ENCODE results near the gene STX1B.

The STX1B gene

GRCh38 chr16:31002862-31003341 lies 7.5 kb downstream of the STX1B start:
- Histone ChIP-seq H4K8ac (ENCODE audit: low read depth, low read length) (no peak overlapping the region), H3K27ac (ENCODE audit: low read depth, low read length) (no peak overlapping the region), H2AFZ (ENCODE audit: insufficient read depth, low read length, poor library complexity) (no peak overlapping the region), H3K23ac (ENCODE audit: low read length) (no peak overlapping the region), H3K18ac (ENCODE audit: low read length) (no peak overlapping the region), H3K27me3 (ENCODE audit: insufficient read depth, low read length) (no peaks in the 10 kb centered on the region), H3K9me3 (ENCODE audit: insufficient read depth, low read depth, low read length) (peaks cover 1% of the 10 kb centered on the region), H3K36me3 (ENCODE audit: control insufficient read depth in 1 of 2, insufficient read depth in 2 of 2, low read length in 2 of 2) (no peaks in the 10 kb centered on the region), H2BK120ac (ENCODE audit: insufficient read depth, low read length, poor library complexity) (no peak overlapping the region), H3K79me1 (ENCODE audit: low read length) (no peaks in the 10 kb centered on the region), H4K12ac (ENCODE audit: low read depth, low read length) (no peak overlapping the region), H2BK5ac (ENCODE audit: low read depth, low read length, poor library complexity) (no peak overlapping the region), H3K9ac (ENCODE audit: low read length) (no peak overlapping the region), H3K14ac (ENCODE audit: low read length) (no peak overlapping the region), H3K4ac (ENCODE audit: low read depth, low read length) (no peak overlapping the region), H3K79me2 (ENCODE audit: control insufficient read depth, insufficient read depth, low read length, poor library complexity) (no peaks in the 10 kb centered on the region), H3K4me1 (ENCODE audit: control insufficient read depth in 1 of 2, insufficient read depth in 2 of 2, low read length in 2 of 2) (peaks cover 15% of the 10 kb centered on the region in 2 experiments), H3K4me2 (ENCODE audit: low read length) (no peak overlapping the region), H2AK5ac (ENCODE audit: low read length) (no peak overlapping the region), H4K91ac (ENCODE audit: low read depth, low read length) (no peak overlapping the region), H2BK12ac (ENCODE audit: low read length) (no peak overlapping the region), H3K4me3 (ENCODE audit: low read depth, low read length) (no peak overlapping the region)
- no CpG with 5 or more reads among the region's 9 CpGs for WGBS (ENCODE audit: extremely low coverage, insufficient coverage, insufficient read length)
- no peak for DNase-seq

GRCh38 chr16:31002250-31002700 lies 8.2 kb downstream of the STX1B start:
- Histone ChIP-seq H4K12ac (ENCODE audit: low read depth, low read length) (no peak overlapping the region), H3K18ac (ENCODE audit: low read length) (no peak overlapping the region), H3K14ac (ENCODE audit: low read length) (no peak overlapping the region), H3K79me1 (ENCODE audit: low read length) (peaks cover 2% of the 10 kb centered on the region), H3K9me3 (ENCODE audit: insufficient read depth, low read depth, low read length) (peaks cover 1% of the 10 kb centered on the region), H2BK5ac (ENCODE audit: low read depth, low read length, poor library complexity) (no peak overlapping the region), H3K79me2 (ENCODE audit: control insufficient read depth, insufficient read depth, low read length, poor library complexity) (peaks cover 2% of the 10 kb centered on the region), H3K4me1 (ENCODE audit: control insufficient read depth in 1 of 2, insufficient read depth in 2 of 2, low read length in 2 of 2) (peaks cover 21 to 22% of the 10 kb centered on the region in 2 experiments), H2BK12ac (ENCODE audit: low read length) (no peak overlapping the region), H4K8ac (ENCODE audit: low read depth, low read length) (no peak overlapping the region), H3K4me3 (ENCODE audit: low read depth, low read length) (no peak overlapping the region), H3K27ac (ENCODE audit: low read depth, low read length) (no peak overlapping the region), H2AK5ac (ENCODE audit: low read length) (no peak overlapping the region), H3K4me2 (ENCODE audit: low read length) (no peak overlapping the region), H3K23ac (ENCODE audit: low read length) (no peak overlapping the region), H3K36me3 (ENCODE audit: control insufficient read depth in 1 of 2, insufficient read depth in 2 of 2, low read length in 2 of 2) (no peaks in the 10 kb centered on the region), H3K9ac (ENCODE audit: low read length) (no peak overlapping the region), H3K27me3 (ENCODE audit: insufficient read depth, low read length) (no peaks in the 10 kb centered on the region), H4K91ac (ENCODE audit: low read depth, low read length) (no peak overlapping the region), H3K4ac (ENCODE audit: low read depth, low read length) (no peak overlapping the region), H2BK120ac (ENCODE audit: insufficient read depth, low read length, poor library complexity) (no peak overlapping the region), H2AFZ (ENCODE audit: insufficient read depth, low read length, poor library complexity) (no peak overlapping the region)
- no CpG with 5 or more reads among the region's 10 CpGs for WGBS (ENCODE audit: extremely low coverage, insufficient coverage, insufficient read length)
- DNase-seq = peak; percentile 34 to 36

- peaks cover 2% of the 10 kb centered on the region for H3K79me2 ChIP-seq (ENCODE audit: control insufficient read depth, insufficient read depth, low read length, poor library complexity)
- no peak overlapping the region for H2BK12ac ChIP-seq (ENCODE audit: low read length)
- no peak overlapping the region for H2AK5ac ChIP-seq (ENCODE audit: low read length)
- no peaks in the 10 kb centered on the region for H3K36me3 ChIP-seq (ENCODE audit: control insufficient read depth in 1 of 2, insufficient read depth in 2 of 2, low read length in 2 of 2)
- peaks cover 1% of the 10 kb centered on the region for H3K9me3 ChIP-seq (ENCODE audit: insufficient read depth, low read depth, low read length)
- H3K27me3 ChIP-seq (ENCODE audit: insufficient read depth, low read length) = no peaks in the 10 kb centered on the region
- no peak overlapping the region for H2AFZ ChIP-seq (ENCODE audit: insufficient read depth, low read length, poor library complexity)
- no peak overlapping the region for H3K23ac ChIP-seq (ENCODE audit: low read length)
- no peak for DNase-seq
- H2BK5ac ChIP-seq (ENCODE audit: low read depth, low read length, poor library complexity) = no peak overlapping the region
- H3K18ac ChIP-seq (ENCODE audit: low read length) = no peak overlapping the region
- H3K14ac ChIP-seq (ENCODE audit: low read length) = no peak overlapping the region
- no peak overlapping the region for H3K4me2 ChIP-seq (ENCODE audit: low read length)
- H3K4me3 ChIP-seq (ENCODE audit: low read depth, low read length) = no peak overlapping the region
- H4K12ac ChIP-seq (ENCODE audit: low read depth, low read length) = no peak overlapping the region
- H2BK120ac ChIP-seq (ENCODE audit: insufficient read depth, low read length, poor library complexity) = no peak overlapping the region
- no CpG with 5 or more reads among the region's 16 CpGs for WGBS (ENCODE audit: extremely low coverage, insufficient coverage, insufficient read length)
- no peak overlapping the region for H4K8ac ChIP-seq (ENCODE audit: low read depth, low read length)
- H4K91ac ChIP-seq (ENCODE audit: low read depth, low read length) = no peak overlapping the region
- H3K4me1 ChIP-seq (ENCODE audit: control insufficient read depth in 1 of 2, insufficient read depth in 2 of 2, low read length in 2 of 2) = peaks cover 22 to 24% of the 10 kb centered on the region in 2 experiments
- no peak overlapping the region for H3K9ac ChIP-seq (ENCODE audit: low read length)
- H3K27ac ChIP-seq (ENCODE audit: low read depth, low read length) = no peak overlapping the region
- H3K79me1 ChIP-seq (ENCODE audit: low read length) = peaks cover 2% of the 10 kb centered on the region
- no peak overlapping the region for H3K4ac ChIP-seq (ENCODE audit: low read depth, low read length)
Measured at GRCh38 chr16:31001507-31002249, 8.8 kb downstream of the STX1B start.

- no peak overlapping the region for H3K9ac ChIP-seq (ENCODE audit: low read length)
- H3K79me1 ChIP-seq (ENCODE audit: low read length) = peaks cover 2% of the 10 kb centered on the region
- H3K36me3 ChIP-seq (ENCODE audit: control insufficient read depth in 1 of 2, insufficient read depth in 2 of 2, low read length in 2 of 2) = no peaks in the 10 kb centered on the region
- no peak overlapping the region for H2AK5ac ChIP-seq (ENCODE audit: low read length)
- H3K4ac ChIP-seq (ENCODE audit: low read depth, low read length) = no peak overlapping the region
- no peak overlapping the region for H4K12ac ChIP-seq (ENCODE audit: low read depth, low read length)
- peaks cover 2% of the 10 kb centered on the region for H3K79me2 ChIP-seq (ENCODE audit: control insufficient read depth, insufficient read depth, low read length, poor library complexity)
- no peak overlapping the region for H3K4me3 ChIP-seq (ENCODE audit: low read depth, low read length)
- no peak overlapping the region for H2AFZ ChIP-seq (ENCODE audit: insufficient read depth, low read length, poor library complexity)
- H3K27ac ChIP-seq (ENCODE audit: low read depth, low read length) = no peak overlapping the region
- H2BK120ac ChIP-seq (ENCODE audit: insufficient read depth, low read length, poor library complexity) = no peak overlapping the region
- WGBS (ENCODE audit: extremely low coverage, insufficient coverage, insufficient read length) = no CpG with 5 or more reads among the region's 19 CpGs
- no peak for DNase-seq
- H2BK12ac ChIP-seq (ENCODE audit: low read length) = no peak overlapping the region
- no peak overlapping the region for H3K14ac ChIP-seq (ENCODE audit: low read length)
- no peak overlapping the region for H3K23ac ChIP-seq (ENCODE audit: low read length)
- no peaks in the 10 kb centered on the region for H3K27me3 ChIP-seq (ENCODE audit: insufficient read depth, low read length)
- no peak overlapping the region for H4K8ac ChIP-seq (ENCODE audit: low read depth, low read length)
- H3K9me3 ChIP-seq (ENCODE audit: insufficient read depth, low read depth, low read length) = peaks cover 1% of the 10 kb centered on the region
- H4K91ac ChIP-seq (ENCODE audit: low read depth, low read length) = no peak overlapping the region
- H3K18ac ChIP-seq (ENCODE audit: low read length) = no peak overlapping the region
- peaks cover 22 to 24% of the 10 kb centered on the region in 2 experiments for H3K4me1 ChIP-seq (ENCODE audit: control insufficient read depth in 1 of 2, insufficient read depth in 2 of 2, low read length in 2 of 2)
- no peak overlapping the region for H2BK5ac ChIP-seq (ENCODE audit: low read depth, low read length, poor library complexity)
- H3K4me2 ChIP-seq (ENCODE audit: low read length) = no peak overlapping the region
Measured at GRCh38 chr16:31000671-31001382, 9.6 kb downstream of the STX1B start.
